Astrocyte of the cerebellum (primary cell): ENCODE data around the gene CEP83.
"Not testable (repeated sequence)": the region's sequence is repeated elsewhere in the genome, so short reads cannot be mapped to it uniquely, and the experiment has no call there.

Experiments
- DNase-seq: peaks from one replicate; pipeline ENCODE4 v3.0.0-alpha.2; 2011; ENCODE audit warnings: low read depth
- H3K4me3 ChIP-seq: 2 replicates; pipeline ENCODE4 v1.5.1; 2011; ENCODE audit warnings: mild to moderate bottlenecking, low read depth, low read length, moderate library complexity
- CTCF ChIP-seq: IDR thresholded peaks from 2 replicates; pipeline ENCODE4 v1.5.1; 2012; ENCODE audit warnings: low read length, low read depth, moderate library complexity, mild to moderate bottlenecking; ENCODE audit errors: missing control alignments
- in situ Hi-C: cut with HindIII; loops from 2 replicates; pipeline ENCODE4 v1.10.0; 2017; ENCODE audit warnings: low sequenced_read_pairs

CEP83 gene

GRCh38 chr12:94427501-94428381, 31.9 kb downstream of the CEP83 start:
- DNase-seq = peak; percentile 85
- no peak for TF ChIP-seq CTCF
- in situ Hi-C loops = loop anchor here (25.0 kb wide), 1 partner anchor 290 kb away; the partner anchor contains the start of gene PLXNC1
- no peak overlapping the region for H3K4me3 ChIP-seq

- in situ Hi-C loops = loop anchor here (25.0 kb wide), 1 partner anchor 289 kb away; the partner anchor contains the start of gene PLXNC1
- no peak for TF ChIP-seq CTCF
These were observed 33.6 kb downstream of the CEP83 start for GRCh38 chr12:94426049-94426448.

GRCh38 chr12:94424830-94425229, 34.8 kb downstream of the CEP83 start:
- in situ Hi-C loops = loop anchor here (25.0 kb wide), 1 partner anchor 288 kb away; the partner anchor contains the start of gene PLXNC1
- not testable (repeated sequence) for DNase-seq
- peak overlapping the region; percentile 30 for H3K4me3 ChIP-seq

More at GRCh38 chr12:94426049-94426448, 33.6 kb downstream of the CEP83 start:
- H3K4me3 ChIP-seq = no peak overlapping the region
- no peak for DNase-seq

GRCh38 chr12:94421868-94422740, 37.6 kb downstream of the CEP83 start:
- TF ChIP-seq CTCF = no peak
- in situ Hi-C loops = no loop called here
- no peak overlapping the region for H3K4me3 ChIP-seq
- DNase-seq = no peak

- DNase-seq = no peak
- no peak overlapping the region for H3K4me3 ChIP-seq
- in situ Hi-C loops = no loop called here
- TF ChIP-seq CTCF = no peak
These were observed 41.1 kb downstream of the CEP83 start for GRCh38 chr12:94418517-94418916.

- no peak for DNase-seq
- in situ Hi-C loops = no loop called here
- no peak for TF ChIP-seq CTCF
- no peak overlapping the region for H3K4me3 ChIP-seq
These were observed 43.1 kb downstream of the CEP83 start for GRCh38 chr12:94416613-94417012.
